GM18858 (cell line): Measurements from ENCODE around the gene CHST13.

Experiments used
- ATAC-seq: cut with Tn5 transposase; IDR thresholded peaks from one replicate; pipeline ENCODE4 v1.9.1; 2021; ENCODE audit not compliant: unreplicated experiment

The CHST13 gene

GRCh38 chr3:126552688-126553283 is 28.8 kb downstream of the CHST13 start:
- ATAC-seq, result no peak

DNA sequence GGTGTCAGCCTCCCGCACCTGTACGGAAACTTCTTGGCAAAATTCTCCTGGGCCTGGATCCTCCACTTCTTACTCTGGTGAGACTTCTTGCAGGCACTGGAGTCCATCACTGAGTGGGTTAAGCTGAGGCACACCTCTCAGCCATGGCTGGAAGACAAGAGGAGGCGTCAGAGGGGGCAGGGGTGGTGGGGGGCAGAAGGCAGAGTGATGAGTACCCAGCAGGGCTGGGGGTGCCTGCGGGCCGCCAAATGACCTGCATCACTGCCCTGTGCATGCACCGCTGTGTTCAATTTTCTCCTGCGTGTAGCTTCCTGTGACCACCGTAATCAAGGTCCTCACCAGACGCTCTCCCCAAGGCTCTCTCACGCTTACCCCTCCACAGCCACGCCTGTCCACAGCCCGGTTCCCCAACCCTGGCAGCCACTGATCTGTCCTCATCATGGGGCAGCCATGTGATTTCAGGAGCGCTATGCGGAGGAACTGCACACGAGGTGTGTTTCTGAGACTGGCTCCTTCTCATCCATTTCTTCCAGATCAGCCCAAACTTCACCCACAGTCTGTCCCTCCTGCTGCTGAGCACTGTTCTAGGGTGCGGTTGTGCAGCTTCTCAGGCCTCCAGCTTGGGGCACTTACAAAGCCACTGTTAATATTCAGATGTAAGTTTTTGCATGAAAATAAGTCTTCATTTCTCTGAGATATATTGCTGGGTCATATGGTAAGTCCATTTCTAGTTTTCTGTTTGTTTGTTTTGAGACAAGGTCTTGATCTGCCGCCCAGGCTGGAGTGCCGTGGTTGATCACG is 29.5 kb downstream of the CHST13 start:
- ATAC-seq, result no peak

- no peak for ATAC-seq
These were observed 30.9 kb downstream of the CHST13 start for GRCh38 chr3:126554560-126555525.

GRCh38 chr3:126555795-126556636 is 32.1 kb downstream of the CHST13 start:
- ATAC-seq, result no peak

GRCh38 chr3:126556637-126557414 is 32.9 kb downstream of the CHST13 start:
- no peak for ATAC-seq

- ATAC-seq, result no peak
These were observed 33.4 kb downstream of the CHST13 start for GRCh38 chr3:126557415-126557745.

GRCh38 chr3:126557761-126558160 is 33.8 kb downstream of the CHST13 start:
- no peak for ATAC-seq

DNA sequence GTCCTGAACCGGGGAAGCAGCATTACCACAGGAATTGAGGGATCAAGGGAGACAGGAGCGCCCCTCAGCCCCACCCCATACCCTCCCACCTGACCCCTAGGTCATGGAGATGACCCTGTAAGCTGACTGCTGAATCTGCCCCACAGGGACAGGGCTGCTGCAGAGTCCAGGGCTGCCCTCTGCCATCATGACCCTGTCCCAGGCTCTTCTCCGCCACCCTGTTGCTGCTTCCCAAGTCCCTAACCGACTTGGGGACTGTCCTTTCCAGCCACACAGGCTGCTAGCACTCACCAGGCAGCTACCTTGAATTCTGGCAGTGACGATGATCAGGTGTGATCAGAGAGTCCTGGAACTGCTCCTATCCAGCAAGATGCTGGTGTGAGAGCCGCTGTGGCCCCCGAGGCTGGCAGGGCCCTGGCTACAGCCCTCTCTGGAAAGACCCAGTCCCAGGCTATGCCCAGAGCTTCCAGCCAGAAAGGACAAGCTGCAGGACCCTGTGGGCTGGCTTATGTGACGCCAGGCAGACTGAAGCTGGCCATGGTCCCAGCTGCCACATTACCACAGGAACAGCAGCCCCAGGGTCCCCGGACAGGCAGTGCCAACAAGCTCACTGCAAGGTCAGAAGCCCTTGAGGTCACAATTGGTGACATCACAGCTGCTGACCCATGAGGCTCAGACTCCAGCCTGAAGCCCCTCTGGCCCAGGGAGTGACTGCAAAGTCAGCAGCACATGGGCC is 34.5 kb downstream of the CHST13 start, which contains the start of gene C3orf22:
Gene C3orf22, minus strand, starts transcription at position 597 of the 736 bp plus-strand sequence. CDS start 5,542 bp downstream, outside the sequence.
- no peak for ATAC-seq

DNA sequence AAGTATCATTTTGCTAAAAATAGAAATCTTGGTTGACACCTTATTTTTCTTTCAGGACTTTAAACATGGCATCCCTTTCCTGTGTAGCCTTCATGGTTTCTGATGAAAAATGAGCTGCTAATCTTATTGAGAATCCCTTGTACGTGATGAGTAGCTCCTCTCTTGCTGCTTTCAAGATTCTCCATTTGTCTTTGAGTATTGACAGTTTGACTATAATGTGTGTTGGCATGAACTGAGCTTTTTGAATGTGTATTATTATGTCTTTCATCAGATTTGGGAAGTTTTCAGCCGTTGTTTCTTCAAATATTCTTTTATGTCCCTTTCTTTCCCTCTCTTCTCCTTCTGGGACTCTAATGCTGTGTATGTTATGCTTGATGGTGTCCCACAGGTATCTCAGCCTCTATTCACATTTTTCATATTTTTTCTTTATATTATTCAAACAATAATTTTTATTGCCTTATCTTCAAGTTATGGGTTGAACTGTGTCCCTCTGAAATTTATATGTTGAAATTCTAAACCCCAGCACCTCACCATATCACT is 38.9 kb downstream of the CHST13 start:
- no peak for ATAC-seq

GRCh38 chr3:126567696-126568438 is 43.9 kb downstream of the CHST13 start:
- no peak for ATAC-seq

DNA sequence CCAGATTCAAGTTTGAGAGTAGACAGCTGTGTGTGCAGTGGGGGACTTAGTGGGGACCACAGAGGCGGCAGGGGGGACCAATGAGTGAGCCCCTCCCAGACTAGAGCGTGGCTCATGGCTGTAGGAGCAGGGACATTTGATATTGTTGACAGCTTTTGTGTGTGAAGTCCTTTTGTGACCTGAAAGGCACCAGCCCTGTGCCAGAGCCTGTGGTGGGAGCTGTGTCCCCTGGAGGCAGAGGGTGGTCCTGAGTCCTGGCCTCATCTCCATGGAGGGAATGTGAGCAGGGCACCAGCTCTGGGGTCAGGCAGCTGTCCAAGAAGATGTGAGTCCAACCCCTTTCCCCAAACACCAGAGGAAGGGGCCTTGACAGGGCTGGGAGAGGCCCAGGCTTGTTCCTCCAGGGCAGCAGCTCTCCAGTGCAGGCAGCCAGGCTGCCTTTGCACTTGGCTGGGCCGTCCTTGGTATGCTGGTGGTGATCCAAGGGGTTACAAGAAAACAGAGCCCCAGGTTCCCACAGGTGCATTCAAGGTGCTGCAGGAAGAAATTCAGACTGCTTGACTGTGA is 44.9 kb downstream of the CHST13 start:
- ATAC-seq, result no peak

DNA sequence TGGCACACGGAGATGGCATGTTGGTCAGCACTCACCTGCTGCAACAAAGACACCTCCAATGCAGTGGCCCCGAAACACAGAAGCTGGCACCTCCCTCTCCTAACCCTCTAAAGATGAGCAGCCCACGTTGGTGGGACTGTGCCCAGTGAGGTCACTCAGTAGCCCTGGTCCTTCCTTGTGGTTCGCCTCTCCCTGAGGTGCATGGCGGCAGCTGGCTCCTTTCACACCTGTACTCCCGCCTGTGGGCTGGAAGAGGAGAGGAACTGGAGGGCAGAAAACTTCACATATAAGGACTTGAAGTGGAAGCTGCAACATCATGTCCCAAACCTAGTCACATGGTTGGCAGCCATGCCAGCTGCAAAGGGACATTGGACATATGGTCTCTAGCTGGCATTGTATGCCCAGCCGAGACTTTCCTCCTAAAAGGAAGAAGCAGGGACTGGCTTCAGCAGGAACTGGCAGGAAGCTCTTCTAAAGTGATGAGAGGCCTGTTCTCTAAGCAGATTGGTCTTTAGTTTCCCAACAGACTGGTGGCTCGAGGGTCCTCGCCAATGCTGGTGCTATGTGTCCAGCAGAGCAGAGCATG is 45.5 kb downstream of the CHST13 start:
- ATAC-seq, result no peak

DNA sequence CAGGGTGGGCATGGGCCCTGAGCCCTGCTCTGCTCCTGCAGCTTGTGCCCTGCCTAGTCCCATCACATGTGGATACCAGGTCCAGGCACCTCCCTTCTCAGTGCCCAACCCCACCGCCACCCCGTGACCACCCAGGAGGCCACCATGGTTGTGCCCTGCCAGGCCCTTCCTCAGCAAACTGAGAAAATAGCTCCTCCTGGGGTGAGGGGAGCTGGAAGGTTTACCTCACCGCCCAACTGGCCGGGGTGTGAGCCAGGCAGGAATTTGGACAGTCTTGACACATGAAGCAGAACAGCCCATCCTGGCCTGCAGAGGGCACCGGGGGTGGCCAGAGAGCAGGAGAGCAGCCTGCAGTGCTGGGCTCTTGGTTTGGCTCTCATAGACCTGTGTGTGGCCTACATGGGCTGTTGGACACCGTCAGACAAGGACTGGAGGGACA is 46.2 kb downstream of the CHST13 start:
- ATAC-seq, result no peak

DNA sequence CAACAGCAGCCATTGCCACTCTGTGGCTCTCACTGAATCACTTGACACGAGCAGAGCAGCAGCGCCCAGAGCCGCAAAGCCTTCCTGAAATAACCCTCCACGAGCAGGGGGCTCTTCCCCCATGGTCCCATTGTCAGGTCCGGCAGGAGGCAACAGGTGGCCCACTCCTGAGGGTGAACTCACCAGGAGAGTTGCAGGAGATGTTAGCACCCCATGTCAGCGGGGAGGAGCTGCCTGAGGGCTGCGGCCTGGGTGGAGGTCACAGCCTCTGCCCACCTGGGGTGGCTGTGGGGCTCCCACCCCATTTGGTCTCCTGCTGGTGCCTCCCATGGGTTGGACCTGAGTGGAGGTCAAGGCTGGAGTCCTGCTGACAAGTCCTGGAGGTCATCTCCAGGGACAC is 47.1 kb downstream of the CHST13 start:
- ATAC-seq, result no peak

- ATAC-seq, result no peak
These were observed 49.6 kb downstream of the CHST13 start for GRCh38 chr3:126573492-126574117.

DNA sequence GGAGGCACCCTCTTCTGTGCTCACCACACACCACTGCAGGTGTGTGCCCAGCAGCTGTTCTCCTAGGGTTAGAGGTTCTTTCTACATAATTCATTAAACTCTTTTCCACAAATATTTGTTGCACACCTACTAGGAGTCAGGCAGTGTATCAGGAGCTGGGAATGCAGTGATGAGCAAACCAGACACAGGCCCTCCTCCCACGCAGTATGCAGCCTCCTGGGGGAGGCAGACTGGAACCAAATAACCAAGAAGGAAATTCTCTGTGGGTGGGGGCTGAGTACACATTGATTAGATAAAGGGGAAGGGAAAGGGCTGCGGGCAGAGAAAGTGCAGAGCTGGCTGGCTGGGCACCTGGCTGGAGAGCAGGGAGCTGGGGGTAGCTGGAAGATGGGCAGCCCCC is 53.3 kb downstream of the CHST13 start:
- no peak for ATAC-seq

GRCh38 chr3:126578702-126579101 is 54.7 kb downstream of the CHST13 start:
- ATAC-seq, result no peak
